ENCODE data around the gene TCP11.
A peak's percentile ranks its signal among the peaks of the same experiment; 100 is the strongest.

Gene TCP11

GRCh38 chr6:35141007-35141655 is at the start of gene TCP11:
Gene TCP11 (minus strand): TSS chr6:35141339. CDS start chr6:35140870, 469 bp downstream.
- peak in 1 of 2 donors; percentile 3 for DNase-seq (ENCODE audit: low read depth in 2 of 2)

GRCh38 chr6:35190306-35190705 is 49.2 kb upstream of the TCP11 start:
- DNase-seq (ENCODE audit: low read depth in 2 of 2) = no peak

- no peak for DNase-seq (ENCODE audit: low read depth in 2 of 2)
Measured at GRCh38 chr6:35188886-35189285, 47.7 kb upstream of the TCP11 start.

DNA sequence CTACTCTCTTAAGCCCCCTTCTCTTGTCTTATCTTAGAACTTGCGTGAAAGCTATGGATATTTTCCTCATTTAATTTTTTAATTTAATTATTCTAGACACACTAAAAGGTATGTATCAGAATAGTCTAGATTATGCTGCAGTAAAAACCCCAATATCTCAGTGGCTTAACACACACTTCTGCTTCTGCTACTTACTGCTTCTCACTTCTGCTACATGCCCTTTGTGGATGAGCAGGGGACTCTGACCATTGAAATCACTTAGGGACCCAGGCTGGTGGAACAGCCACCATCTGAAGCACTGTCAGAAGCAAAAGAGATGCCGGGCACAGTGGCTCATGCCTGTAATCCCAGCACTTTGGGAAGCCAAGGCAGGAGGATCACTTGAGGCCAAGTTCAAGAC is 45.4 kb upstream of the TCP11 start:
- no peak for DNase-seq (ENCODE audit: low read depth in 2 of 2)

DNA sequence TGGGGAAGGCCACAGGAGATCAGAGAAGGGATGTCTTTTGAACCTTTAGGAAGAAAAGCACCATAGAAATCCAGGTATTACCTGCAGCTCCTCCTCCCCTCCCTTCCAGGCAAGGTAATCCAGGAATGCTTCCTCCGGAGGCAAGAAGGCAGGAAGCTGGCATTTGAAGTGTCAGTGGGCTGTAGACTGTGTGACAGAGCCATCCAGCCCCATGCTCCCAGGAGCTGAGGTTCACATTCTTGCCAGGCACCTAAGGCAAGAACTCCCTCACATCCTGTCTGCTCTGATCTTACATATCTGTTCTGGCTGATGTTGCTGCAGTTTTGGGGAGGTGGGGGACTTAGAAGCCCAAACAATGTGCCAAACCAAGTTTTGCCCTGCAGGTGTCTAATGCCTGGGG is 44.8 kb upstream of the TCP11 start:
- no peak for DNase-seq (ENCODE audit: low read depth in 2 of 2)

DNA sequence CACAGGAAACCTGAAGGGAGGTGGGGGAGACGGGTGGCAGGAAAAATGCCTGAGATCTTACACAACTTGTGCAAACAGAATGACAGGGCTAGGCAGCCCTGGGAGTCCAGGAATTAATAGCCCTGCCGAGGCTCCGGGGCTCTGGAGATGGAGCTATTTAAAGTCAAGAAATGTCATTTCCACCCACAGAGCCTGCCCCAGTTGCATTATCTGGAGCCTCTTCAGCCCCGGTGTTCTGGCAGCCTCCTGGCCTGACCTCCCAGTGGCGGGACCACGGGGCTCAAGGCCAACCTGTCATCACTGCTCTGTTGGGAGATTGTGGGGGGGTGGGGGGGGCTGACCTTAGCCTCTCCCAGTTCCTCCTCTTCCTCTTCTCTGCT is 44.2 kb upstream of the TCP11 start:
- DNase-seq (ENCODE audit: low read depth in 2 of 2) = no peak

DNA sequence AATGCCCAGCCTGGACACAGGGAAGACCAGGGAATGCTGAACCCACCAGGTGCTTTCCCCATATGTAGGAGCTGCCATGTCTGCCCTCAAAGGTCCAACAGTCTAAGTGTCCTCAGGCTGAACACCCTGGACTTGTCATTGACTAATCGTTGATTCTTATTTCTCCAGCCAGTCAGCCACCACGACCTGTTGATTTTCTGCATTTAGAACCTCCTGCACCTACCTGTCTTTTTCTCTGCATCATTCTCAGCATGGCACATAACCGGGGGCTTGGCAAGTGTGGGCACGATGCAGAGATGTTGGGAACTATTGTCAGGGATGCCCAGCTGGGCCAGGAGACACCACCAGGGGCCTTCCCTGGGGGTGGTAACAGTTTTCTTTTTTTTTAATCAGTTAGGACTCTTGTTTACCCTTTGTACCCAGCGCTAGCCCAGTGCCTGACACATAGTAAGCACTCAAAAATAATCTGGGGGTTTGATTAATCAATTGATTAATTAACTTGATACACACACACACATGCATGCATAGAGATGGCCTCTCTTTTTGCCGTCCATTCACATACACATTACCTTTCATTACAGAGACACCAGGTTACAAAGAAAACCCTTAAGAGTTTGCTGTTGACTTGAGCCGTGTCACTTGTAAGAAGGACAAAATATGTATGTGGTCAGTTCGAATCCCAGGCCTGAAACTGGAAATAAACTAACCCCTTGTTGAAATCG is 43.6 kb upstream of the TCP11 start:
- DNase-seq (ENCODE audit: low read depth in 2 of 2) = no peak

GRCh38 chr6:35183935-35184334 is 42.8 kb upstream of the TCP11 start:
- DNase-seq (ENCODE audit: low read depth in 2 of 2) = no peak

GRCh38 chr6:35183281-35183680 is 42.1 kb upstream of the TCP11 start:
- no peak for DNase-seq (ENCODE audit: low read depth in 2 of 2)

DNA sequence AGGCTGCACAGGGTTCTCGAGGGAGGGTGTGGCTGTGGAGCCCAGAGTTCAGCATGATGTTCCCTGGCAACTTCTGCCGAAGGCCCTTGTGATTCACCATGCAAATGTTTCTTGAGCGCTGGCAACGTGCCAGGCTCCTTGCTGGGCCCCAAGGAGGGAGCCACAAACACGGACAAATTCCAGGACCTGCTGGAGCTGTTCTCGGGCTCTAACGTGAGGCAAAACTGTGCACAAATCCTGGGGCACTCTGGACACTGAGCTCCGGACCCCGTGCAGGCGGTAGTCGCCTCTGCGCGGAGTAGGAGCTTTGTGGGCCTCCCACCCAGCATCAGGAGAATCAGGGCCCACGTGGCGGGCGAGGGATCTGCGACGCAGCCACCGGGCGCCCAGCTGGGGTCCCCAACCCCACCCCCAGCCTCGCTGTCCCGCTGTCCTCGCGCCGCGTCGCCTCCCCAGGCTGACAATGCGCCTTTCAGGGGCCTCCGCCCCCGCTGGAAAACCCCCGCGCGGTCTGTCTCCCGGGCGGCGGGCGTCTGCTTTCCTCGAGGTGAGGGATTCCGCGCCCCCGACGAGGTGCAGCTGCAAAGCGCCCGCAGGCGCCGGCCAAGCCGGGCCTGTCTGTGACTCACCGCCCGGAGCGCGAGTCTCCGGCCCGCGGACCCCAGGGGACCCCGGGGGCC is 40.9 kb upstream of the TCP11 start:
- DNase-seq (ENCODE audit: low read depth in 2 of 2) = no peak

DNA sequence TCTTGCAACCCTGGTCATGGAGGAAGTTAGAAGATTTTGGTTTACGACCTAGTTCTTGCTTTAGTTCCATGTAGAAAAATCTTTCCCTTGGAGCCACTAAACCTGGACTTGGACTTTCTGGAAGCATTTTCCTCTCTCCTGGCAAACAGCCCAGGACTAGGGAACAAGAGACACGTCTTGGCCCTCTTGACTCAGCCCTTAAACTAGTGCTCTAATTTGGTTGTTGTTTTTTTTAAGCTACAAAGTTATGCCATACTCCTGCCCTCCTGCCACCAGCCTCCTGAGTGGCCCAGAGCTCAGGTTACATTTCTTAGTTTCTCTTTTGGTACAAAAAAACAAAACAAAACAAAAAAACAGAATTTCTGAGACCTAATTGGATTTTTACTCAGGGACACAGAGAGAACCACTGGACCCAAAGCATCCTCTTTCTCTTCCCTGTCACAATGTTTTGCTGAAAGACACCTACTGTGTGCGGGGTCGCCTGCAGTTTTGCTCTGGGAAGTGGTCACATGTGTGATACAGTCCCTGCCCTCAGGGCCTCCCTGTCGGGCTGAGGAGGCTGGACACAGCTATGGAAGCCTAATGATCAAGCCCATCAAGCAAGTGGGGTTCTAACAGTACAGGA is 40.3 kb upstream of the TCP11 start:
- no peak for DNase-seq (ENCODE audit: low read depth in 2 of 2)

DNA sequence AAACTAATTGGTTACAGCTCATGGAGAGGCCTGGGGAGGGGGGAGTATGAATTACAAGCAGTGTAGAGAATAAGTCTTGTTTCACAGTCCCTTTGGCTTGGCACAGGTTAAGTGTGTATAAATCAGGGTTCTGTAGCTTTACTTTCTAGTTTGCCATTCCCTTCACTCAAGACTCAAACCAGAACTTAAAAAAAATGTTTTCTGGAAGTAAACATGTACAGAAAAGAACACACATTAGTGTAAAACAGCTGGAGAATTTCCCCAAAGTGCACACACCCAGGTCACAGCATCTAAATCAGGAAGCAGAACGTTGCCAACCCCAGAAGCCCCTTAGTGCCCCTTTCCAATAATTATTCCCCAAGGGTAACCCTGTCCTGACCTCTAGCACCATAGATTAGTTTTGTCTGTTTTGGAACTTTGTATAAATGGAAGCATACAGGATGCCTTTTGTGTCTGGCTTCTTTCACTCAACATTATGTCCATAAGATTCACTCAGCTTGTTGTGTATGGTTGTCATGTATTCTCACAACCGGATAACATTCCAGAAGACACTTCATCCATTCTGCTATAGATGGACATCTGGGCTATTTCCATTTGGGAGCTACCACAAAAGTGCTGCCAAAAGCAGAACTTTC is 38.9 kb upstream of the TCP11 start:
- DNase-seq (ENCODE audit: low read depth in 2 of 2) = no peak

DNA sequence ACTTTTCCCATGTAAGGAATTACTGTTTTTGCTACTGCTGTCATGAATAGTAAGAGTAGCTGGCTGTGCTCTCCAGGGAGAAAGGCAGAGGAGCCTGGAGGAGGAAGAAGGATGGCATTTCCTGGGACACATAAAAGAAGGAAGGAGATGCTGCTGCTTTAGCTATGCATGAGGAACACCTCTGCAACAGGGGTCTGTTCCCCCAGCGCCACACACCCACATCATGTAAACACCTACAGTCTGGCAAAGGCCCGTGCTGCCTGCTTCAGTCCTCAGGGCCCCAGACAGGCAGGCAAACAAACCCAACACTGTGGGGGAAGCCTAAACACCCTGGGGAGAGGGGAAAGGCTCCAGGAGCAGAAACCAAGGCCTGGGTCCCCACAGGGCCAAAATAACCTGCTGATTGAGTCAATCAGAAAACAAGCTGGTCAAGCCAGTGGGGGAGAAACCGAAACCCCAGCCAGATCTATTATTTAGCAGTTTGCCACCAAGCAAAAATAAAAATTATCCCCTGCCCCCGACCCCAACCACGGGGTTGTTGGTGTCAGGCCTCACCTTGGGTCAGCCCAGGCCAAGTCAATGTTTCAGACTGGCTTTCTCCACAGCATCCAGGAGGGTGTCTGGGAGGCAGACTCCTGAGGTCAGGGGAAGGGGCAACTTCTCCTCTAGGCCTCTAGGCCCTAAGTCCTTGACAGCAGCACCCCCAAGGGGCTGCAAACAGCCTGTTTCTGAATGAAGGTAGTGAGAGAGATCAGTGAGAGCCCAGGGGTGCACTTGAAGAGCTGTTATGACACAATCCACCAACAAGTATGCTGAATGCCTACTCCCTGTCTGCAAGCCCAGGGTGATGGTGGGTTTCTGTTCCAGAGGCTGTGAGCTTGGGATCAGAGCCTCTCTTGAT is 38.0 kb upstream of the TCP11 start:
- DNase-seq (ENCODE audit: low read depth in 2 of 2) = no peak

- DNase-seq (ENCODE audit: low read depth in 2 of 2) = no peak
Measured at GRCh38 chr6:35178012-35178411, 36.9 kb upstream of the TCP11 start.

- no peak for DNase-seq (ENCODE audit: low read depth in 2 of 2)
Measured at GRCh38 chr6:35177596-35177995, 36.5 kb upstream of the TCP11 start.

DNA sequence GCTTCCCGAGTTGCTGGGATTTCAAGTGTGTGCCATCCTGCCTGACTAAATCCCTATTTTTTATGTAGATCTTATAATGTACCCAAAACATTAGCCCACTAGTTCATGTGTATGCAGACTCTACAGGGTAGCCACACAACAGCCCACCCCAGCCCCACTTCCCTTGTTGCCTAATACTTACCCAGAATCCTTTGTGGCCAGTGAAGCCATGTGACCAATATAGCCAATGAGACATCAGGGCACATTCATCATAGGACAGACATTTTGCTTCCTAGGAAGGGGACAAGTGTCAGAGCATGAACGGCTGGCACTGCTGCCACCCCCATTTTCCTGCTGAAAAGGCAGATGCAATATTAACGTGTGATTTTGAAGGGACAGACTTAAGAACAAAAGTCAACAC is 36.0 kb upstream of the TCP11 start:
- no peak for DNase-seq (ENCODE audit: low read depth in 2 of 2)

- no peak for DNase-seq (ENCODE audit: low read depth in 2 of 2)
Measured at GRCh38 chr6:35176301-35177024, 35.3 kb upstream of the TCP11 start.

DNA sequence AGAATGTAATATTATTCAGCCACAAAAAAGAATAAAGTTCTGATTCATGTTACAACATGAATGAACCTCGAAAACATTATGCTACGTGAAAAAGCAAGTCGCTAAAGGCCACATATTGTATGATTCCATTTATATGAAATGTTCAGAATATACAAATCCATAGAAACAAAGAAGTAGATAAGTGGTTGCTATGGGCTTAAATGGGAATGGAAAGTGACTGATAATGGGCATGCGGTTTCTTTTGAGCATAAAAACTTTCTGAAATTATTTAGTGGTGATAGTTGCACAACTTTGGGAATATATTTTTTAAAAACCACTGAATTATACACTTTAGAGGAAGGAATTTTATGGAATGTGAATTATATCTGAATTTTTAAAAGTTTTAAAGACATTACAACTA is 33.4 kb upstream of the TCP11 start:
- DNase-seq (ENCODE audit: low read depth in 2 of 2) = no peak

DNA sequence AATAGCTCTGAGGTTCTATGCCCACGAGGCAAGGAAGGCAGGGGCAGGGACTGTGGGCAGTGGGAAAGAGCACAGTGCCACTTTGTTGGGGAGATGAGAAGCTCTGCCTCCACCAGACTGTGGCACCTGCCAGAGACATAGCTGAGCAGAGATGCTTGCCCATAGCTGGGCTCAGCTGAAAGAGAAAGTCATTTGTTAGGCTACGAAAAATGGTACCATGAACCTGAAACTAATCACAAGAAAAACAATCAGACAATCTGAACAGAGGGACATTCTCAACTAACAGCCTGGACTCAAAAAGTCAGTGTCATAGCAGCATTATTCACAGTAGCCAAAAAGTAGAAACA is 32.9 kb upstream of the TCP11 start:
- no peak for DNase-seq (ENCODE audit: low read depth in 2 of 2)

DNA sequence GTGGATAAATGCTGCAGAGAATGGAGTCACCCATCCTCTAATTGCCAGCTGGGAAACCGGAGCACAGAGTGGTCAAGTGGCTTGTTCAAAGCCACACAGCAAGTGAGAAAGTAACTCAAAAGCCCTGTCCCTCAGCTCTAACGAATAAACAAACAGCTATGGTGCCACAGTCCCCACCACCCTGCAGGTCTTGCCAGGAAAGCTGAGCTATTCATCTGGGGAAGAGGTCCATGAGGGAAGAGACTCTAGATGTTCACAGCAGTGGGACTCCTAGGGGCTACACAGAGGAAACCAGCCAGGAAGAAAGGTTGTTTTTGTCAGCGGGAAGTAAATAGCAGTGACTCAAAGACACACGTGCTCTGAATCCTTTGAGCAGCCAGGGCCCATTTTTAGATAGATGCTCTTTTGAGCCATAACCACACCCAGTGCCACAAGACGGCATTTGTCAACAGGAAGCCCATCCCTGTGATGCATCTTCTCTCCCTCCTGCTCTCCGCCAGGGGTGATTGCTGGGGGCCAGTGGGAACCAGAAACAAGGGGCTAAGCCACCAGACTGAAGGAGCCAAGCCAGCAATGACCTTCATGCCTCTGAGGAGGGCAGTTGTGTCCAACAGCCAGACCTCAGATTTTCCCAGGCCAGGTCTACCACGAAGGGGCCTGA is 32.4 kb upstream of the TCP11 start:
- no peak for DNase-seq (ENCODE audit: low read depth in 2 of 2)

Data from activated CD8-positive, alpha-beta memory T cell treated with anti-CD3 and anti-CD28 coated beads for 4 hours (primary cell).